Stimulated activated CD4-positive, alpha-beta T cell treated with anti-CD3 and anti-CD28 coated beads, TNF-alpha, amount 100 ng/mL, for 1 hour (primary cell): Measurements from ENCODE around the gene HES3.
"Not testable (repeated sequence)": the region's sequence is repeated elsewhere in the genome, so short reads cannot be mapped to it uniquely, and the experiment has no call there.

Source experiments
- DNase-seq, 3 donors: peaks; one replicate each; pipeline ENCODE4 v3.0.0-alpha.2; 2020; ENCODE audit warnings: low read depth in 3 of 3, low spot score in 1 of 3

Gene HES3

DNA sequence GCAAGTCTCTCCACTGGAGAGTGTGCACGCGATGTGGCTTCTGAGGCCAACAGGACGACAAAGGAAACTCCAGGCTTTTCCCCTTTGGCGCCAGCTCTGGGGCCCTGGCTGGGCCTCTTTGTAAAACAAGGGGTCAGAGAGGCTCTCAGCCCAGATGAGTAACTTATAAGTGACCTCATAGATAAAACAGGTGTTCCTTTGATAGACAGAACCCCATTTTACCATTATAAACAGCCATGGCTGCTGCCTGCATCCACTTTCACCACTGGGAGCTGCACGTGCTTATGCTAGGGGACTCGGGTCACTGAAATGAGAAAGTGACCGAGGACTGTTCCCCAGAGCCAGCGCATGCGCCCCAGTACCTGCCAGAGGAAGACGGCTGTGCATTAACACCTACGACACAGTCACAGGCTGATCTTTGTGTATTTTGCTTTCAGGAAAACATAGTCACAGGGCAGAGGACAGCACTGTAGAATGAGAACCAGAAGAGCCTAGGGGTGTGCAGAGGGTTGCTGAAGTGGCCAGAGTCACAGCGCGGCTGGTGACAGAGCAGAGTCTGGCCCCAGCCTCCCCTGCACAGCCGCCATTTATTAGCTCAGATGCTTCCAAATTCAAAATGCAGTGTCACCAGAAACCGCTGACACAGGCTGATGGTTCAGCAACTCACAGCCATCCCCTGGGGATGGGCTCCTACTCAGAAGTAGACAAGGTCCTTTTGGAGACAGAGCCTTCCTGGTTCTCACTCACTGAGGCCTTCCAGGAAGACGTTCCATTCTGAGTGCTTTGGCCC lies 25.4 kb upstream of the HES3 start:
- DNase-seq, result no peak

DNA sequence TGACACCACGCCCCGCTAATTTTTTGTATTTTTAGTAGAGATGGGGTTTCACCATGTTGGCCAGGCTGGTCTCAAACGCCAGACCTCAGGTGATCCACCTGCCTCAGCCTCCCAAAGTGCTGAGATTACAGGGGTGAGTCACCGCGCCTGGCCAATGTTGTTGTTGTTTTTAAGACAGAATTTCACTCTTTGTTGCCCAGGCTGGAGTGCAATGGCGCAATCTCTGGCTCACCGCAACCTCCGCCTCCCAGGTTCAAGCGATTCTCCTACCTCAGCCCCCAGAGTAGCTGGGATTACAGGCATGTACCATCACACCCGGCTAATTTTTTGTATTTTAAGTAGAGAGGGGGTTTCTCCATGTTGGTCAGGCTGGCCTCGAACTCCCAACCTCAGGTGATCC lies 24.3 kb upstream of the HES3 start:
- not testable (repeated sequence) for DNase-seq

DNA sequence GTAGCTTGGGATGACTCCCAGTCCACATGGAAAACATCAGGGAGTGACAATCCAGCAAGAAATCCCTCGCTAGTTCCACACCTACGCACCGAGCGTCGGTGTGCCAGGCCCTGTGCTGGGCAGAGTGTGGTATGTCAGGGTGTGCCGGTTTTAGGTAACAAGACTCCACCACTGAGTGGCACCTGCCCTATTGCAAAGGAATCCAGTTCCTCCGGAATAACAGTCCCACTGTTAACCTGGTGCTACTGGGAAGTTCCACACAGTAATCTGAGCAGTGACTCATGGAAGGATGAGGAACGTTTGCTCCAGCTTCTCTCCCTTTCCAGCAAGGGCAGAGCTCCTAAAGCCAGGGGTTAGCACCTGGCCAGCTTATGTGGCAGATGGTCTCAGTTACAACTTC lies 23.7 kb upstream of the HES3 start:
- no peak for DNase-seq

DNA sequence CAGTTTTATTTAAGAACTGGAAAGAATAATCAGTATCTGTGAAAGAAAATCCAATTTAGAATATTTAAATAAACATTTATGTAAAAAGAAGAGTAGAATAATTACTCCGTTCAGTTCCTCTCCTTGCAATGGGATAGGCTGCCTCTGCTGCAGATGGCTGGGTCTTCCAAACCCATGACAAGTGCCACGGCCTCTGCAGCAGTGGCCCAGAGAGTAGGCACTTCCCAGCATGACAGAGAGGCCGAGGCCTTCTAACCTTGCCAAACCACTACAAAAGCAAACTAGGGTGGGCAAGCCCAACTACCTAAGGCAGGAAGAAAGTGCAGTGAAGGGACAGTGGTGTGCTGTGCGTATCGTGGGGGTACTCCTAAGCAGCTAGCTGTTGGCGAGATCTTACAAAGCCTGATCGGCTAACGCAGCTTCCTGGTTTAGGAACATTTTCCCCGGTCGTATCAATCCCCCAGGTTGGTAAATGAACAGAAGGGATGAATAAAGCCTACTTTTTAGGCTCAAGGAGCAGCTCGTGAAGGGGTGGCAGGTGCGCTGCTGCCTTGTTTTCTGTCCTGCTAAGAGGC lies 22.7 kb upstream of the HES3 start:
- DNase-seq, result no peak

DNA sequence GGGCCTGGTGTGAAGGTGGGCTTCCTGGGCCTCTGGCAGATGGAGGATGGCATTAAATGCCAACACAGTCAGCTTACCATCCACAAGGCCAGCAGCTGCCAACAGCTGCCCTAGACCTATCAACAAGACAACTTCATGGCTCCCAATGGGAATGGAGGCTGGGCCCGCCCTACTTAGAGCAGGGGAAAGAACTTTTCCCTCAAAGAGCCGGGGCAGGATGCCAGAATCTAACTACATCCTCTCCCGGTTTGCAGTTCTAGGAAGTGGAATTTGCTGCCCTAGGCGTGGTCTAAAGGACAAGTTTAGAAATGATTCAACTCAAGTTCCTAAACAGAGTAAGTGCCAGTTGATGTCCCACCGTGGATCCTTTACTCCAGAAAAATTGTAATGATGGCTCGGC lies 21.3 kb upstream of the HES3 start:
- DNase-seq, result no peak

DNA sequence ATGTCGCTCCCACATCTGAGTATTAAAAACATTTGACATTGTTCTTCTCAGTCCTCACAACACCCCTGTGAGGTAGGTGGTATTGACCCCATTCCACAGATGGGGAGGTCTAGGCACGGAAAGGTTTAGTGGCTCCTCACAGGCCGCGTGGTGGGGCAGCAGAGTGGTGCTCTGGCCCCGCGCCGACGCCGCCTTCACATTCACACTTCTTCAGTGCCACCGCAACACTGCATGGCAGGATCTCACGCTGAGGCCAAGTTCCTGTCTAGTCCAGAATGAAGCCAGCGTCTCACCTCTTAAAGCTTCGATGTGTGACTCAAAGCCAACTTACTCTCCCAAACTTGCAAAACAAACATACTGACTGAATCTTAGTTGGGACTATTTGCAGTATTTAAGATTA lies 20.4 kb upstream of the HES3 start:
- no peak for DNase-seq

DNA sequence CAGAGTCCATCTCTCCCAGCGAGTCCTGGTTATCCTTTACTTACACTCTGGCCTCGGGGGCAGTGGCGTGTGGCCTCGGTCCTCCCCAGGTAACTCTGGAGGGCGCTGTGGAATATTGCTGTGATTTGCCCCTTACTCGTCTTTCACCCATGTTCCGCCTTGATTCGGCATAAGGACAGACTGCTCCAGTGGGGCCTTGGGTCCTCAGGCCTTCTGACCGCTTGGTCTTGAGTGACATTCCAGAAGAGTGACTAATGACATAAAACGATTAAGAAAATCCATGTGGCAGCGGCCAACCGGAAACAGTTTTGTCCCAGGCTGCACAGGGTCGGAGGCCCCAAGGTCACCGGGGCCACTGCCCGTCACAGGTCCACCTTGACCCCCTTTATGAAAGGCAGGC lies 19.3 kb upstream of the HES3 start:
- DNase-seq, result no peak

DNA sequence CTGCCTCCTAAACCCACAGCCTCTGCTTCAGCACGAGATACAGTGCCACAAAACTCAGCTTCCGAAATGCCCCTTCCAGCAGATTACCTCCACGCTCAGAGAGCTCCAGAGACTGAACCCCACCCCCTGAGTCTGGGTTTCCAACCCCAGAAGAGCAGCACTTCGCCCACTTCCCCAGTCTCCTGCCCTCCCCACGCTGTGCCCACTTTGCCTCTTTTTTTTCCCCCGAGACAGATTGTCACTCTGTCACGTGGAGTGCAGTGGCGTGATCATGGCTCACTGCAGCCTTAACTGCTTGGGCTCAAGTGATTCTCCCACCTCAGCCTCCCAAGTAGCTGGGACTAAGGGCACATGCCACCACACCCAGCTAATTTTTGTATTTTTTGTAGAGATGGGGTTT lies 18.3 kb upstream of the HES3 start:
- no peak for DNase-seq

DNA sequence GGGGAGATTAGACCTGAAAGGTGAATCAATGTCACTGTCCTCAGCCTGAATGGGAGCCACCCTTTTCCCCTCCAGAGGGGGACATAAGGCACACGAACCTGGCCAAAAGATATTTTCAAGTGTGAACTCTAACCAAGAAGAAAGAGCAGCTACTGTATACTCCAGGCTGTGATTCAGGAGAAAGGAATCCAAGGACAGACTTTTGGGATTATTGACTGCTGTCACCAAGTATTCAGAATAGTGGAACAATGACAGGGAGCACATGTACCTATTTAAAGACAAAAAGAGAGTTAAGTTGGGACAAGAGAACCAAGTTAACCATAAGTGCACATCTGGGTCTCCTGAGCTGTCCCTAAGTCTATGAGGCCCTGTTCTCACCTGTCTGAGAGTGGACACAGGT lies 10.6 kb upstream of the HES3 start:
- DNase-seq, result no peak

DNA sequence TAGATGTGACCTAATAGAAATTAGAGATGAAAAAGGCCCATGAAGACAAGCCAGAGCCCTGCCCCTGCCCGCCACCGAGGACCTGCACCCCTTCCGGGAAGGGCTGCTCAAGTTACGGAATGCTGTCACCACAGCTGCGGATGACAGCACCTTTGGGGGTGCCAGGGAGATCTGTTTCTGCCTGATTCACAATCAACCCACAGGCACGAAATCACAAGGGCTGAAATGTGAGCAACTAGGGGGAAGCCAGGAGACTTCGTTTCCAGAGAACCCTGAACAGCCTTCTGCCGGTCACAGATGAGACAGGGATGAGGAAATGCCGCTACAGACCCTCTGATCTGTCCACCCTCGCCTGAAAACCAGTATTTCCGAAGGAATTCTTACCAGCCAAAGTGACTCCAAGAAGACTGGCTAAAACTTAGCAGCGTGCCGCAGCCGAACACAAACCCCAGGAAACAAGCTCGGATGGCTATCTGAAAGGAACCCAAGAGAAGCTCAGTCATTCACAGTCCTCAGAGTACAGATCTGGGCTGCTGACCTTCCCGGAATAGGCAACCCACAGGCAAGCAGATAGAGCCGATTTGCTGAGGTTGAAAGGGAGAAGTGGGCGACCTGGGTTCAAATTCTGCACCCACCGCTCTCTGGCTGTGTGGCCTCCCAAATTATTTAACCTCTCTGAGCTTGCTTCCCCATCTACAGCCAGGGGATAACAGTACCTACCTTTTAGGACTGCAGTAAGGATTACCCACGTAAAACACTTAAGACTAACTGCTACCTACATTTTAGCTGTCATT lies 9.3 kb upstream of the HES3 start:
- no peak for DNase-seq

DNA sequence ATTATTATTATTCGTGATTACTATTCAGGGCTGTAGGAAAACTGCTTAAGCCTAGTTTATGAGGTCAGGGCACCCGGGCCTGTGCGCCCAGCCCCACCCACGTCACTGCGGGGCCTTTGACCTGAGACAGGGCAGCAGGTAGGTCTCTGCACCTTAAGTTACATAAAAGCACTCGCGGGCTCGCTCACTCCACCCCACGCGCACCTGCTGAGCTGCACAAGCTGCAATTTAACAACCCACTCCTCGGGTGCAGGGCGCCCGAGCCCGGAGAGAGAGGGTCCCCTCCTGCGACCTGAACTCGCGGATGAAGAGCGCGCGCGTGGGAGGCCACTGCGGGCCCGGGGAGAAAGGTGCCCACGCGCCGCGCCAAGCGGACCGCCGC lies 8.7 kb upstream of the HES3 start:
- no peak for DNase-seq

DNA sequence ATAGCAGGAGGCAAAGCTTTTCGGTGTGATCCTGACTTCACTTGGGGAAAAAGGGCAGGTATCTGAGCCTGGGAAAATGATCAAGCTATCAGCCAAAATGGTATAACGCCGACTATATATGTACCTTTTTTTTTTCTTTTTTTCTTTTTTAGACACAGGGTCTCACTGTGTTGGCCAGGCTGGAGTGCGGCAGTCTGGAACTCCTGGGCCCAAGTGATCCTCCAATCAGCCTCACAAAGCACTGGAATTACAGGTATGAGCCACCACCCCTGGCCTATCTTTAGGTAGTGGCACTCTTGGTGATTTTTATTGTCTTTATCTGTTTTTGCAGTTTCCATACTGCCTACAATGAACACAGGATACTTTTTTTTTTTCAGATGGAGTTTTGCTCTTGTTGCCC lies 6.9 kb upstream of the HES3 start:
- DNase-seq, result no peak

DNA sequence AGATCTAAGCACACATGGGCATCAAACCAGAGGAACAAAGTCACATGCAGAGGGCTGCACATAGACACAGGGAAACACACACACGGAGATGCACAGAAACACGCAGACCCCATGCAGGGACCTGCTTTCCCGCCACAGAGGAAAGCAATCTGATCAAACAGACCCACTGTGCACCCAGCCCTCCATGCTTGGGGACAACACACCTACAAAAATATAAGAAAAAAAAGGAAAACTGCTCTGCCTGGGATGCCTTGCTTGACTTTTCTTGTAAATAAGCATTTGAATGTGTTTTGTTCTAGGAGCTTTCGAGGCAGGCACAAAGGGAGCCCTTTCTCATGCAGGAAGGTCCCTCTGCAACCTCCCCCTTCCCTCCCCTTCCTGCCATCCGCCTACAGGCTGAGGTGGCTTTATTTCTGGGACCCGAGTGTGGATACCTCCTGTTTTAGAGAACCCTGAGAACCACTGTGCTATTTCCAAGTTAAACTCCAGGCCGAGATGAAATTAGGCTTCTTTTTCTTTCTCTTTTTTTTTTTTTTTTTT lies 4.7 kb upstream of the HES3 start:
- no peak for DNase-seq

DNA sequence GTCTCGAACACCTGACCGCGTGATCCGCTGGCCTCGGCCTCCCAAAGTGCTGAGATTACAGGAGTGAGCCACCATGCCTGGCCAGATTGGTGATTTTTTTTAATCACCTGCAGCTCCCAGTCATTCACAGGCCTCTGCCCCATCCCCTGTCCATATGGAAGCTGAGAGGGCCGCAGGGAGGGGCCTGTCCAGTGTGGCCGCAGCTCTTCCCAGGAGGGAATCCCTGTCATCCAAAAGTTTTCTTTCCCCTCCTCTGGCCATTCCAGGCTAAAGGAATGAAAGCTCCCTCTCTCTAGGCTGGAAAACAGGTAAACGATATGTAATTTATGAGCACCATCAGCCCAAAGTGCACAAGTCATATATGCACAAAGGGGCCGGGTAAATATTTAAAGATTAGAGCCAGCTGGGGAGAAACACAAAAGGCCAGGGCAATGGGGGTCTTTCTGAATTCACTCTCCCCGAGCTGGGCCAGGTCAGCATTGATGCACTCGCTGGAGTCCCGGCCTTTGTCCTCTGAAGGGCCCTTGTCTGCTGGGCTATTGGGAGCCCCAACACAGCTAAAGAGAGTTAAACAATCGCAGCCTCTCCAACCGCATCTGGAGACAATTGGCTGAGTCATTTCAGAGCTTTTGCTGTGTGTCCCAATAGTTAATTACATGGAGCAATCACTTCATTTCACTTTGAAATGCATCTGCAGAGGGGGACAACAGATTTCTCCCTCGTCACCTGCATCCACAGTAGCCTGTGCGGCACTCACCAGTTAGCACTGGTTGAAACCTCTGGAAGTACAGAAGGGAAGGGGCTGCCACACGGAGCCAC lies 3.8 kb upstream of the HES3 start:
- no peak for DNase-seq

DNA sequence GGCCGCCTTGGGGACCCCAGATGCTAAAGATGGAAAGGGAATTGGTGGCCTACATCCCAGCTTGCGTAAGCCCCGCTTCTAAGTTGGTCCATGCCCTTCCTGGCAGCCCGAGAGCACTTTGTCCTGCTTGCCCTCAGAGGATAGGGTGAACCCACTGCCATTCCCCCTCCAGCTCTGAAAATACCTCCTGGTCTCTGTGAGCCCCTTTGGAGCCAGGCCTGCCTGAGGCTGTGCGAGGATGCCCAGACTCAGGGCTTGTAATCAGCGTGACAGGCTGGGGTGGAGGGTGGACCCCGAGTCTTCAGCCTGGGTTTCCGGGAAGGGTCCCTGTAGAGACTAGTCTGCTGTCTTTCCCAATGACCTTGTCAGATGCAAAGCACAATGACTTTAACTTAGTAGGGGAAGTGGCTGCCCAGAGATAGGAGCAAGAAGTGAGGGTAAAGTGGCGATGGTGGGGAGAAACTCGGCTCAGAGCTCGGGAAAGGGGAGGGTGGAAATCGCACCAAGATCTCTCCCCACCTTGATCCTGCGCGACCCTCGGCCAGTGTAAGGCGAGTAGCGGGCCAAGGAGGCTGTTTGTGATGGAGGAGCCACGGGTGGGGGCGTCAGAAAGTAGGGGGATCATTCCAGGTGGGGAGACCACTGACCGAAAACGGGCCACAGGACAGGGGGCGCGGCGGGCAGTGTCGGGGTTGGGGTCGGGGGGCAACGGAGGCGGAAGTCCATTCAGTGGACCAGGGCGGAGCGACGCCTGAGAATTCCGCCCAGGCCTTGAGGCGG lies 2.7 kb upstream of the HES3 start:
- DNase-seq, result no peak

DNA sequence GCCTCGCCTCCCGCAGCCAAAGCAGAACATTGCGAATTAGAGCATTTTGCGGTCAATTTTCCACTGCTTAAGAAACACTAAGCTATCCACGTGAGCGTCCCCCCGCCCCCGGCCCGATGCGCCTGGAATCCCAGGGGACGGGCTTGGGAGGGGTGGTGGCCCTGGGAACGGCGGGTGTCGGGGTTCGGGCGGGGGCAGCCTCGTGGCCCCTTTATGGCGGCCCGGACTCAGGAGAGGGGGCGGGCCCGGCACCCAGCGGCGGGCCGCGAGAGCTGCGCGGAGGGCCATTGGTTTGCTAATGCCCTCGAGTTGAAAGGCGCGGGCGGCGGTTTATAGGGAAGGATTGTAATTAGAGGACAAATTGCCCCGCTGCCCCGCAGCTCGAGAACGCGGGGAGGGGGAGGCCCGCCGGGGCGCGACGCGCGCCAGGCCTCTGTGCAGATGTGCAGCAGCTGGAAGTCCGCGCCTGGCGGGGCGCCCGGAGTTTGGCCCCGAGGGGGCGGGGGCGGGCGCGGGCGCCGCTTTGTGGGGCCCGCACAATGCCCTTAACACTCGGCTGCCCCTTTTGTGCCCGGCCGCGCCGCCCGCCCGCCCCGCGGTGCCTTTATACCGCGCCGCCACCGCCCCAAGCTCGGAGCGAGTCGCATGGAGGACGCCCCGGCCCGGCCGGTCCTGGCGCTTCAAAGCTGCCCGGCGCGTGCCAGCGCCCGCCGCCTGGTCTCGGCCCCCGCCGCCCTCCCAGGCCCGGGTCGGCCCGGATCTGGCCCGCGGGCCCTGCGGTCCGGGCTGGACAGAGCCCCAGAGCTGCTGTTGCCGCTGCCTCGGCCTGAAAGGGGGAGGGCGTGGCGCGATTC lies 1.9 kb upstream of the HES3 start:
- no peak for DNase-seq

DNA sequence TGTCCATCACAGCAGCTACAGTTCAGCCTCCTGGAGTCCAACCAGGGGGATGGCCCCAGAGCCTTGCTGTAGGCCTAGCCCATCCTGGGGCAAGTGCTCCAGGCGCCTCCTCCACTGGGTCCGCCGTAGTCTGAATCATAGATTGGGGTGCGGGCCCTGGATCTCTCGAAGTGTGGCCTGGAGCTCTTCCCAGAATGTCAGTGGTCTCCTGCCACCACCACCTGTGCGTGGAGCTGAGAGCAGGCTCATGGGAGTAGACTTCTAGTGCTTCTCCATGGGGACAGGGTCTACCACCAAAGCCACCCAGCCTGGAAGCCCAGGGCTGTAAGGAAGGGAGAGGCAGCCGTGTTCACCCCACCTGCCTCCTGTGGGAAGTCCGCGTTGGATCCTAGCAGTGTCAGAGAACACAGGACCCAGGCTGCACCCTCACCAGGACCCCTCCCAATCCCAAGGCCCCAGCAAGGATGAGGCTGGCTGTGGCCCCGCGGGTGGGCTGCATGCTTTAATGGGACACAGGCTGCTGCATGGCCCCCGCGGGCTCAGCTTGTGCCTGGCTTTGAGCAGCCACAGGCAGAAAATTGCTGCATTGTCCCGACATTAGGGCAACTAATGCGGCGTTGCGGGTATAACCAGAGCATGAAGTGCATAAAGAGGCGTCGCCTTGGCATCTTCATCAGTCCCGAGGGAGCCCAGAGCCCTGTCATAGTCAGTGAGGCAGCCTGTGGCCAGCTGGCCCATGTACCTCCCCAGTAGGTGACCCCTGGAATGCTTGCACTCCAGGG lies 735 bp upstream of the HES3 start:
- no peak for DNase-seq

DNA sequence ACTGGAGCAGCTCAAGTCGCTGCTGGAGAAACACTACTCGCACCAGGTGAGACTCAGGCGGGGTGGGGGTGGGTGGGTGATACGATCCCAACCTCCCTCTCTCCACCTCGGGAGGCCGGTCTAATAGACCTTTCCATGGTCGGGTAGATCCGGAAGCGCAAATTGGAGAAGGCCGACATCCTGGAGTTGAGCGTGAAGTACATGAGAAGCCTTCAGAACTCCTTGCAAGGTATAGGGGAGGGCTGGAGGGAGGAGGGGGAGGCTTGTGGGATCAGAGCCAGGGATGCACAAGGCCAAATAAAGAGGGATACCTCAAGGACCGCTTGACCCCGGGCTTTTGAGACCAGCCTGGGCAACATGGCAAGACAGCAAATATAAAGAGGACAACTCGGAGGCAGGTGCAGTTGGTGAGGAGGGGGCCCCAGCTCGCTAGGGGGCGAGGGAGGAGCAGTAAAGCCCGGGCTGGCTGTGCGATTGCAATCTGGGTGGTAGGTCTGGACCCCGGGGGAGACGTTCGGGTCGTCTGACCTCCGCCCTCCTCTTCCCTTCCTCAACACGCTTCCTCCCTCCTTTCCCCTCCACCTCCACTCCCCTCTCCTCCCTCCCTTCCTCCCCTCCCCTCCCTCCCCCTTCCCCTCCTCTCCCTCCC lies 546 bp downstream of the HES3 start:
- no peak for DNase-seq
